GM19099 (cell line): Measurements from ENCODE around the gene NTN1.

Source experiments
- POLR2A ChIP-seq: IDR thresholded peaks from 3 replicates; pipeline ENCODE4 v1.6.1; 2011; ENCODE audit warnings: low read depth; ENCODE audit not compliant: insufficient read length; ENCODE audit errors: extremely low read depth

The NTN1 gene

GRCh38 chr17:9004132-9004960, 17.0 kb upstream of the NTN1 start:
- no peak for TF ChIP-seq POLR2A

GRCh38 chr17:9004961-9005285, 16.4 kb upstream of the NTN1 start:
- no peak for TF ChIP-seq POLR2A

- TF ChIP-seq POLR2A = no peak
These were observed 15.0 kb upstream of the NTN1 start for GRCh38 chr17:9006175-9006767.

GRCh38 chr17:9007052-9007714, 14.1 kb upstream of the NTN1 start:
- no peak for TF ChIP-seq POLR2A

GRCh38 chr17:9009096-9009495, 12.2 kb upstream of the NTN1 start:
- no peak for TF ChIP-seq POLR2A

GRCh38 chr17:9009737-9010136, 11.6 kb upstream of the NTN1 start:
- no peak for TF ChIP-seq POLR2A

GRCh38 chr17:9011001-9011400, 10.3 kb upstream of the NTN1 start:
- no peak for TF ChIP-seq POLR2A

GRCh38 chr17:9016941-9017552, 4.3 kb upstream of the NTN1 start:
- no peak for TF ChIP-seq POLR2A

- TF ChIP-seq POLR2A = no peak
These were observed 2.6 kb upstream of the NTN1 start for GRCh38 chr17:9018726-9019125.

GRCh38 chr17:9020096-9020823, 1.1 kb upstream of the NTN1 start:
- no peak for TF ChIP-seq POLR2A

- no peak for TF ChIP-seq POLR2A
These were observed 519 bp upstream of the NTN1 start for GRCh38 chr17:9020824-9021157.

GRCh38 chr17:9021992-9022572, 772 bp downstream of the NTN1 start:
- TF ChIP-seq POLR2A = no peak

GRCh38 chr17:9022573-9023391, 1.5 kb downstream of the NTN1 start:
- no peak for TF ChIP-seq POLR2A

- TF ChIP-seq POLR2A = no peak
These were observed 2.3 kb downstream of the NTN1 start for GRCh38 chr17:9023392-9024218.

GRCh38 chr17:9024497-9024896, 3.2 kb downstream of the NTN1 start:
- no peak for TF ChIP-seq POLR2A
